GM19438 (cell line): ENCODE data around the gene AZU1.
"Not testable (repeated sequence)": the region's sequence is repeated elsewhere in the genome, so short reads cannot be mapped to it uniquely, and the experiment has no call there.

Source experiments
- ATAC-seq: cut with Tn5 transposase; IDR thresholded peaks from one replicate; pipeline ENCODE4 v1.9.1; 2021; ENCODE audit warnings: low read depth; ENCODE audit not compliant: unreplicated experiment

AZU1 gene

GRCh38 chr19:824885-825284 is 2.8 kb upstream of the AZU1 start:
- no peak for ATAC-seq

DNA sequence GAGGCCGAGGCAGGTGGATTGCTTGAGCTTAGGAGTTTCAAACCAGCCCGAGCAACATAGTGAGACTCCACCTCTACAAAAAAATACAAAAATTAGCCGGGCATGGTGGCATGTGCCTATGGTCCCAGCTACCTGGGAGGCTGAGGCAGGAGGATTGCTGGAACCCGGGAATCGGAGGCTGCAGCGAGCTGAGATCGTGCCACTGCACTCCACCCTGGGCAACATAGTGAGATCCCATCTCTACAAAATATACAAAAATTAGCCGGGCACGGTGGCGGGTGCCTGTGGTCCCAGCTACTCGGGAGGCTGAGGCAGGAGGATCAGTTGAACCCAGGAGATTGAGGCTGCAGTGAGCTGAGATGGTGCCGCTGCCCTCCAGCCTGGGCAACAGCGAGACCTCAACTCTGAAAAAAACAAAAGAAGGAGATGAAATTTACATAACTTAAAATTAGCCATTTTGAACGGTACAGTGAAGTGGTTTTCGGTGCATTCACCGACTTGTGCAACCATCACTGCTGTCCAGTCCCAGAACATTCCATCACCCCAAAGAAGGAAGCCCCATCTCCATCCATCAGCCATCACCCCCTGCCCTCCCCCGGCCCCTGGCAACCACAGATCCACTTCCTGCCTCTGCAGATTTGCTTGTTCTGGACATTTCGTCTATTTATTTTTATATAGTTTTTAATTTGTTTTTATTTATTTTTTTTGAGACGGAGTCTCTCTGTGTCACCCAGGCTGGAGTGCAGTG is 1.6 kb upstream of the AZU1 start:
- ATAC-seq: no peak

GRCh38 chr19:827314-827709 is 325 bp upstream of the AZU1 start:
- no peak for ATAC-seq

GRCh38 chr19:829129-829758 is 1.6 kb downstream of the AZU1 start:
- ATAC-seq: no peak

DNA sequence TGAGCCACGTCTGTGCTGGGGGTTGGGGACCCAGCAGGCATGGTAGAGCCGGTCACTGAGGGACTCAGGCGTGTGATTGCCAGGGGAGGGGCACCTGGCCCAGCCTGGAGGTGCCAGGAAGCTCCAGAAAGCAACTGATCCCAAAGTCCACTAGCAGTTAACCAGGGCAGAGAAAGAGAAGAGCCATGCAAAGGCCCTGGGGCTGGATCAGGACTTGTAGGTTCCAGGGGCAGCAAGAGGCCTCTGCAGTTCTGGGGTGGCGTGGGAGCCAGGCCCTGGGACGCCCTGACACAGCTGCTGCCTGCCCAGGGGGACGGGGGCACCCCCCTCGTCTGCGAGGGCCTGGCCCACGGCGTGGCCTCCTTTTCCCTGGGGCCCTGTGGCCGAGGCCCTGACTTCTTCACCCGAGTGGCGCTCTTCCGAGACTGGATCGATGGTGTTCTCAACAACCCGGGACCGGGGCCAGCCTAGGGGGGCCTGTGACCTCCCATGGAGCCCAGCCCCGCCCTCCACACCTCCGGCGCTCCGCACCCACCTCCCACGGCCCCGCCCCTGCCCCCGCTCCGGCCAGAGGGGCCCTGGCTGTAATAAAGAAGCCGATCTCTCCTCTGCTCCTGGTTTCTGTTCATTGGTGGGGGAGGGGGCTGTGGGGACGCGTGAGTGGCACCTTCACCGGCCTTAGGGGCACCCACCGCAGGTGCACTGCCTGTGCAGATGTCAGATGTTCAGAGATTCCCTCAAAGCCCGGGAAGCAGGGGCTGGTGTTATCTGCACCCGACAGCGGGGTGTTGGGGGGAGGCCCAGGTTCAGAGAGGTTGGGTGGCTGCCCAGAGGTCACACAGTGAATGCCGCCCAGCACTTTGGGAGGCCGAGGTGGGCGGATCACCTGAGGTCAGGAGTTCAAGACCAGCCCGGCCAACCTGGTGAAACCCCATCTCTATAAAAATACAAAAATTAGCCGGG is 4.1 kb downstream of the AZU1 start:
- ATAC-seq: no peak

DNA sequence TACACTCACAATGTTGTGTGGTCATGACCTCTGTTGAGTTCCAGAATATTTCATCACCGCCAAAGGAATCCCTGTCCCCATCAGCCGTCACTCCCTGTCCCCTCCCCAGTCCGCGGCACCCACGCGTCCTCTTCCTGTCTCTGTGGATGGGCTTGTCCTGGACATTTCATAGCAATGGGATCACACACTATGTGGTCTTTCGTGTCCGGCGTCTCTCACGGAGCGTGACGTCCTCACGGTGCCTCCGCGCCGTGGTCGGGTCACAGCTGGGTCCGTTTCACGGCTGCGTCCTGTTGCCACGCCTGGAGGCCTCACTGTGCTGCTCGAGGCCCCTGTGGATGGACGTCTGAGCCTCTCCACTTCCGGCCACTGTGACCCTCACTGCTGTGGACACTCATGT is 6.6 kb downstream of the AZU1 start:
- ATAC-seq: no peak

GRCh38 chr19:835210-835810 is 7.7 kb downstream of the AZU1 start:
- ATAC-seq: no peak

GRCh38 chr19:840519-841206 is 13.0 kb downstream of the AZU1 start, which contains the start of gene PRTN3:
PRTN3 (plus strand) TSS chr19:840999; CDS start chr19:841009, 10 bp downstream.
- ATAC-seq: no peak

- not testable (repeated sequence) for ATAC-seq
Observed at GRCh38 chr19:842802-843179, 15.2 kb downstream of the AZU1 start.

- ATAC-seq: no peak
Observed at GRCh38 chr19:843180-843835, 15.7 kb downstream of the AZU1 start.

DNA sequence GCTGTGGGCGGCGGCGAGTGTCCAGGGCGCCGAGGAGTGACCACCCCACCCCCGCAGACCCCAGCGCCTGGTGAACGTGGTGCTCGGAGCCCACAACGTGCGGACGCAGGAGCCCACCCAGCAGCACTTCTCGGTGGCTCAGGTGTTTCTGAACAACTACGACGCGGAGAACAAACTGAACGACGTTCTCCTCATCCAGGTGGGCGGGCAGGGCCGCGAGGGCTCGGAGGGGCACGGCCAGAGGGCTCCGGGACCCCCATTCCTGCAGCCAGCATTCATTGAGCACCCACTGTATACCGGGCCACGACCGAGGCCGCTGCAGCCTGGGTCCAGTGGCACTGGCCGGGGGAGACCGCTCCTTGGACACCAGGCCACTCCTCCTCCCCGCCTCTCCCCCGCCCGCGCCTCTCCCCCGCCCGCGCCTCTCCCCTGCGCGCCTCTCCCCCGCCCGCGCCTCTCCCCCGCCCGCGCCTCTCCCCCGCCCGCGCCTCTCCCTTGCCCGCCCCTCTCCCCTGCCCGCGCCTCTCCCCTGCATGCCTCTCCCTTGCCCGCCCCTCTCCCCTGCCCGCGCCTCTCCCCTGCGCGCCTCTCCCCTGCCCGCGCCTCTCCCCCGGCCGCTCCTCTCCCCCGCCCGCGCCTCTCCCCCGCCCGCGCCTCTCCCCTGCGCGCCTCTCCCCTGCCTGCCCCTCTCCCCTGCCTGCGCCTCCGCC is 16.4 kb downstream of the AZU1 start:
- no peak for ATAC-seq

GRCh38 chr19:844546-844971 is 16.9 kb downstream of the AZU1 start:
- no peak for ATAC-seq

GRCh38 chr19:845707-846521 is 18.3 kb downstream of the AZU1 start:
- no peak for ATAC-seq

- no peak for ATAC-seq
Observed at GRCh38 chr19:848386-848921, 20.8 kb downstream of the AZU1 start.

DNA sequence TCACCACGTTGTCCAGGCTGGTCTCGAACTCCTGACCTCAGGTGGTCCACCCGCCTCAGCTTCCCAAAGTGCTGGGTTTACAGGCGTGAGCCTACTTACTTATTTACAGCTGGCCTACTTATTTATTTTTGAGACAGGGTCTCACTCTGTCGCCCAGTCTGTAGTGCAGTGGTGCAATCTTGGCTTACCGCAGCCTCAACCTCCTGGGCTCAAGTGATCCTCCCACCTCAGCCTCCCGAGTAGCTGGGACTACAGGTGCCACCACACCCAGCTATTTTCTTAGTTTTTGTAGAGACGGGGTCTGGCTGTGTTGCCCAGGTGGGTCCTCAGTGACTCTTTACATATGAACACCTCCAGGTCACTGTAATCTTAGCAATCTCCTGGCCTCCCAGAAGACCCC is 21.6 kb downstream of the AZU1 start:
- ATAC-seq: not testable (repeated sequence)

GRCh38 chr19:850221-850978 is 22.8 kb downstream of the AZU1 start:
- no peak for ATAC-seq

DNA sequence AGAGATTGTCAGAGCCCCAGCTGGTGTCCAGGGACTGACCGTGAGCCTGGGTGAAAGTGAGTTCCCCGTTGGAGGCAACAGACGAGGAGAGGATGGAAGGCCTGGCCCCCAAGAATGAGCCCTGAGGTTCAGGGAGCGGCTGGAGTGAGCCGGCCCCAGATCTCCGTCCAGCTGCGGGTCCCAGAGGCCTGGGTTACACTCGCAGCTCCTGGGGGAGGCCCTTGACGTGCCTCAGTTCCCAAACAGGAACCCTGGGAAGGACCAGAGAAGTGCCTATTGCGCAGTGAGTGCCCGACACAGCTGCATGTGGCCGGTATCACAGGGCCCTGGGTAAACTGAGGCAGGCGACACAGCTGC is 23.3 kb downstream of the AZU1 start:
- no peak for ATAC-seq
